GM18505 (cell line): ENCODE measurements around the gene STRA6.

Experiments
- ATAC-seq: cut with Tn5 transposase; IDR thresholded peaks from one replicate; pipeline ENCODE4 v1.9.1; 2021; ENCODE audit not compliant: unreplicated experiment
- POLR2A ChIP-seq: IDR thresholded peaks from 4 replicates; pipeline ENCODE4 v1.6.1; 2011; ENCODE audit warnings: borderline replicate concordance; ENCODE audit not compliant: insufficient read depth, insufficient read length; ENCODE audit errors: extremely low read depth

Gene STRA6

DNA sequence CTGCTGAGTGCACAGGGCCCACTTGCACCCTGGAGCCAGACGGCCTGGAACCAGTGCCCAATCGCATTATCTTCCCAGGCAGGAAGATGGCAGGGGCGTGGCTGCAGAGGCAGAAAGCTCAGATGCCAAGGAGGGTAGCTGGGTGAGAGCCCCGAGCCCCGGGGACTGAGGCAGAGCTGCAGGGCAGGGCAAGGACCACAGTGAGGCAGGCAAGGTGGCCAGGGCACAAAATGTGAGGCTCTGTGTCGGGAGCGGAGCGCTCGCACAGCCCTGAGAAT lies 31.9 kb upstream of the STRA6 start:
- no peak for TF ChIP-seq POLR2A
- no peak for ATAC-seq

DNA sequence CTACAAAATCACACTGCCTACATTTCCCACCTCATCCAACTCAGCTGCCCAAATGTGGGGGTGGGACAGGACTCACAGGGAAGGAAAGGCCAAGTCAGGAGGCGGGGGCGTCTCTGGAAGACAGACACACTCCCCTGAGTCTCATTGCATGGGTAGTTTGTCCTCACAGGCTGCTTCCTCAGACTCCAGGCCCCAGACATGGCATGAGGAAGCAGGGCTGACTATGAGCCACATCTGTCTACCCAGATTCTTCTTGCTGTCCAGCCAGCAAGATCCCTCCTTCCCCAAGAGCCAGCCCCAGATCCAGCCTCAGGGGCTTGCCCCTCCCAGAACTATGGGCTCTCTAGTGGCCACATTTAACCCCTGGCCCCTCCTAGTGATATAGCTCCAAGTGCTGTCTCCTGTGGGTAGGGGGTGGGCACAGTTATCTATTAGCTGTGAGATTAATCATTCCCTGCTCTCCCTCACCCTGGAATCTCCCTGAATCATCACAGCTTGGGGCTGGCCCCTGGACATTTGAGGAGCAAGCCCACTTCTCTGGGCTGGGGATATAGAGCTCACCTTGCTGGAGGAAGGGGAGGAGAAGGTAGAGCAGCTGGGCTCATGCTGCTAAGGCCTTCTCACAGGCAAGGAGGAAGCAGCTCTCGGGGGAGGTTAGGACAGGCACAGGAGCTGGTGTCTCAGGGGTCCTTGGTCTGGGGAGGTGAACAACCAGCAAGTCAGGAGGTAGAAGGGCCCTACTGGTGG lies 31.4 kb upstream of the STRA6 start:
- no peak for ATAC-seq
- no peak for TF ChIP-seq POLR2A

DNA sequence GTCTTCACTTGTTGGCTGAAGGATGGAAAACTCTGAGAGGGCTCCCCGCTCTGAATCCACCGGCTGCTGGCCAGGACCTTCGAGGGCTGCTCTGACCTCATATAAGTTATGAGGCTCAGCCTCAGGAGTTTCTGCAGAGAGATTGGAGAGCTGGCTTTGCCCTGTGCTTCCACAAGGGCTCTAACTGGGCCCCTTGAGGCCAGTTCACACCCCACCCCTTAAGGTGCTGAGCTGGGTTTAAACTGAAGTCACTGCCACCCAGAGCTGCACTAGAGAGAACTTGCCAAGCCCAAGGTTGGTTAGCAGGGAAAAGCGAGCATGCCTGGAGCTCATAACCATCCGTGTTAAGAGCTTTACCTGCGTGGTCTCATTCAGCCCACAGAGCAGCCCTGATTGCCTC lies 30.8 kb upstream of the STRA6 start:
- no peak for TF ChIP-seq POLR2A
- no peak for ATAC-seq

DNA sequence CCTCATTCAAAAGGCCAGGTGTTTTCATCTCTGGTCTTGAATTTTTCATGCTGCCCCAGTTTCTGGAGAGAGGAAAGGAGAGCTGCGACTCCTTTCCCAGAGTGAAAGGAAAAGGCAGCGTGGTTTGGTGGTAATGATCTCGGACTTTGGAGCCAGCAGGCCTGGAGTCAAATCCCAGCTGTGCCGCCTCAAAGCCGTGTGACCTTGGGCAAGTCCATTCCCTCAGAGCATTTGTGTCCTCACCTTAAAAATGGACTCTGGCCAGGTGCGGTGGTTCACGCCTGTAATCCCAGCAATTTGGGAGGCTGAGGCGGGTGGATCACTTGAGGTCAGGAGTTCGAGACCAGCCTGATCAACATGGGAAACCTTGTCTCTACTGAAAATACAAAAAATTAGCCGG lies 28.9 kb upstream of the STRA6 start:
- TF ChIP-seq POLR2A = no peak
- no peak for ATAC-seq

DNA sequence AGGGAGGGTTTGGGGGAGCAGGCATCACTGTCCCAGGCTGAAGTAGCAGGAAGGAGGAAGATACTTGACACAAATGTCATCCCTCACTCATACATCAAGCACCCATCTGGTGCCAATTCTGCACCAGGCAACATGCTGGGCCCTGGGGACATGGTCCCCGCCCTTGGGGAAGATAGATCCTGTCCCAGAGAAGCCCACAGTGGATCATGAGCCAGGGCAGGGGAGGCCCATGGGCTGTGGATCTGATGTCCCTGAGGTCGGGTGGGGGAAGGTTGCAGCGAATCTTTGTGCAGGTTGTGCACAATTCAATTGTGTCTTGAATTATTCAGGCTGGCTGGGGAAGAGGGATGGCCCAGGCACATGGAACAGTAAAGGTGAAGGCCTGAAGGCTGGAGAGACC lies 27.1 kb upstream of the STRA6 start:
- TF ChIP-seq POLR2A = no peak
- no peak for ATAC-seq

DNA sequence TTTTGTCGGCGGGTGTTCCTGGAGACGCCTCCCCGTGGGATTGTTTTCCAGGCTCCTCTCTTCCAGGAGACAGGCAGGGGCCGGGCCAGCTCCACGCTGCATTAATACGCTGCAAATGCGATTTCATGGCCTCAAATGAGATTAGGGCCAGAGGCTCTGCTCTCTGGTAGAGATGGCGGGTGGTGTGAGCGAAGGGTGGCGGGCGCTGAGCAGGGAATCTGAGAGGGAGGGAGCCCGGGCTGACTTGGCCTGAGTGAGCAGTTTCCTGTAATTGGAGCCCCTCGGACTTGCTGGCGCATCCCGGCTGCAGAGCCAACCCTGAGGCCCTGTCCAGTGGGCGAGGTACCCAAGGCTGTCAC lies 26.1 kb upstream of the STRA6 start:
- TF ChIP-seq POLR2A = no peak
- ATAC-seq = no peak

DNA sequence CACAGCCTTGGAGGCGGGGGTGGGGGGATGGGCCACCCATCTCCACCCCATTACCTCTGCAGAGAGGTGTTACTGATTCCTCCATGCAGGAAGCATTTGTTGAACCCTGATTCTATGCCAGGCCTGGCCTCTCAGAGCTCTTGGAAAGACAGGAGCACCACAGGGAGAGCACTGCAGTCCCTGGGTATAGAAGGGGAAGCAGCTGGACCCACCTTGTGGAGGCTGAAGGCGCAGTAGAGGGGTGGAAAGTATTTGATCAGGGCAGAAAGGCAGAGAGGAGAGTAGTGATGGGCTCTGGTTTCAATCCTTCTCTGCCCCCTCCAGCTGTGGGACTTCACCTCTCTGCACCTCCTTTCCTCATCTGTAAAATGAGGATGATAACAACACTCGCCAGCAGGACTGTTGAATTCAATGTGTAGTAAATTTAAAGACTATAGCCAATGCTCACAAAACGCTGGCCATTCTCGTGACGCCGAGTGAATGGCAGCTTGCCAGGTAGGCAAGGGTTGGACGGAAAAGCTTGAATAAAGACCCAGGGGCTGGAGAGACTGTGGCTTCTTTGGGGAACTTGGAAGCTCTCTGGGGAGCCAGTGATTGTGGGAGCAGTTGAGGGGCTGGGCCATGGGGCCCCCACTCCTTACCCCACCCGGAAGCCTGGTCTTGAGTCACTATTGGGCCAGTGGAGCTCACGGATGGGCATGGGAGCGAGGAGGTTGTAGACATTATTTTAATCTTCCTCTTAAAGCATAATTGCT lies 25.6 kb upstream of the STRA6 start:
- TF ChIP-seq POLR2A = no peak
- ATAC-seq = no peak

DNA sequence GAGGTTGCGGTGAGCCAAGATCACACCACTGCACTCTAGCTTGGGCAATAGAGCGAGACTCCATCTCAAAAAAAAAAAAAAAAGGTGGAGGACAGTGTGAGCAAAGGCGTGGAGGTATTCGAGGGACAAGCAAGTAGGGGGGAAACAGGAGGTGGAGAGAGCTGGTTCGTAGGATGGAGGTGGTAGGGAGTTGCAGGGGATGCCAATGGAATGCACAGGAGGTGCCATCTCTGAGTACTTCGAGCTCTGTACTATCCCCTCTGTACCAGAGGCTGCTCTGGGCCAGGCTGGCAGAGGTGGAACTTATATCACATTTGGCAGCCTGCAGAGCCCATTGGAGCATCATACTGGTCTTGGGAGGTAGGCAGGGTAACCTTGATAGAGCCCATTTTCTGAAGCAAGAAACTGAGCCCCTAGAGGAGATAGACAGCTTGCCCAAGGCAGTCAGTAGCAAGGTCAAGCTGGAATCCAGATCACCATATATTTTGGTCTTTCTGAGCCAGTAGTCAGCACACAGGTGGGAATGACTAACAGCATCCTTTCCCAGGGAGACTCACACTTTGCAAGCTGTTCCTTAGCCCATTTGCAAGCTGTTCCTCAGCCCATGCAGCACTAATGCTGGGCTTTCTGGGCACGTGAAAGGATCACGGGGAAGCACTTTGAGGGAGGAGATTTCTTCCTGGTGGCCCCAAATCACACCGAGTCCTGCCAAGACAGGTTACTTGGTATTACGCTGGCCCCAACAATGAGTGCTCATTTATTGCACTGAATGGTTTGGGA lies 24.4 kb upstream of the STRA6 start:
- ATAC-seq = no peak
- TF ChIP-seq POLR2A = no peak

DNA sequence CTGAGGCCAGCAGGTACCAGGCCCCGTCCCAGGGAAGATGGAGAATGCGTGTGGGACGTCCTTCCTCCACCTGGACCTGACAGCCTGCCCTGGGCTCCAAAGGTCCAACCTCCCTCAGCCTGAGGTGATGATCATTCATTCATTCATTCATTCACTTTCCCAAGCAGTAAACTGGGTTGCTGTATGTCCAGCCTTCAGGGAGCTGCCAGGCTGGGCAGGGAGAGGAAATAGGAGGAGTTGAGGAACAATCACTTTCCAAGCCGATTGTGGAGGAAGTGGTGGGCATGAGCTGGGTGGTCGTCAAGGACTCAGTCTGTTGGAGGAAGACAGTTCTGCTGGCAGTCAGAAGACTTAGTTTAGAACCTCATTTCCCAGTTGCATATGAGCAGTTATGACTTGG lies 23.3 kb upstream of the STRA6 start:
- TF ChIP-seq POLR2A = no peak
- ATAC-seq = no peak

DNA sequence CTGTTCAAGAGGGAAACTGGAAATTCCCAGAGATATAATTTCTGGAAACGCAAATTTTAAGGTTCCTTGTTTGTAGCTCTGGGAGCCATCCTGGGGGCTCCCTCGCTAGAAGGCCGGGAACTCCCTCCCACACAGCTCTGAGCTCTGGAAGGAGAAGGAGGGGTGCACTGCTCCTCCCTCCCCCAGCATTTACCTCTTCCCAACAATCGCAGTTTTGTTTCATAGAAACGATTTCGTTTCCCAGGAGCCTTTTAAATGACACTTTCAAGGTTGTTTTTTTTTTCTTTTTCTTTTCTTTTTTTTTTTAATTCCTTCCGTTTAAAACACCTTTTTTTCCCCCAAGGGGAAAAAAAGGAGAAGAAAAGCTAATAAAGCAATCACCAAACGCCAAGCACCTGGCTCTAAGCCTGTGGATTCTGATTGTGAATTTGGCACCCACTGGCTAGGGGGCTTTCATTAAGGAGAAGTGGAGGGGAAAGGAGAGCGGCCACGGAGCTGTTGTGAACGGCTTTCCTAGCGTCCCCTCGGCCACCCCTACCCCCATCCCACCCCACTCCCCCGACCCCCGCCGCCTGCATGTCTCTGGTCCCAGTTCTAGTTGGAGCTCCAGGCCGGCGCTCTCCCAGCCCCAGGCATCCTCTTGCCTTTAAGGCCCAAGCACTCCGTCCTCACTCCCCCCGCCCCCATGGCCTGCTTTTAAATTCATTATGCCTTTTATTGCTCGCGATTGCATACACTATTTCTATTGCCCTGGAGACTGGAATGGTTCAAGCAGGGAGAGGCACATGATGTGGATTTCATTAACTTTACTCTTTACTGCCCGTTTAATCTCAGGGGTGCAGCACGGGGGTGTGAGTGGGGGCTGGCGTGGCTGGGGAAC lies 19.9 kb upstream of the STRA6 start:
- no peak for ATAC-seq

DNA sequence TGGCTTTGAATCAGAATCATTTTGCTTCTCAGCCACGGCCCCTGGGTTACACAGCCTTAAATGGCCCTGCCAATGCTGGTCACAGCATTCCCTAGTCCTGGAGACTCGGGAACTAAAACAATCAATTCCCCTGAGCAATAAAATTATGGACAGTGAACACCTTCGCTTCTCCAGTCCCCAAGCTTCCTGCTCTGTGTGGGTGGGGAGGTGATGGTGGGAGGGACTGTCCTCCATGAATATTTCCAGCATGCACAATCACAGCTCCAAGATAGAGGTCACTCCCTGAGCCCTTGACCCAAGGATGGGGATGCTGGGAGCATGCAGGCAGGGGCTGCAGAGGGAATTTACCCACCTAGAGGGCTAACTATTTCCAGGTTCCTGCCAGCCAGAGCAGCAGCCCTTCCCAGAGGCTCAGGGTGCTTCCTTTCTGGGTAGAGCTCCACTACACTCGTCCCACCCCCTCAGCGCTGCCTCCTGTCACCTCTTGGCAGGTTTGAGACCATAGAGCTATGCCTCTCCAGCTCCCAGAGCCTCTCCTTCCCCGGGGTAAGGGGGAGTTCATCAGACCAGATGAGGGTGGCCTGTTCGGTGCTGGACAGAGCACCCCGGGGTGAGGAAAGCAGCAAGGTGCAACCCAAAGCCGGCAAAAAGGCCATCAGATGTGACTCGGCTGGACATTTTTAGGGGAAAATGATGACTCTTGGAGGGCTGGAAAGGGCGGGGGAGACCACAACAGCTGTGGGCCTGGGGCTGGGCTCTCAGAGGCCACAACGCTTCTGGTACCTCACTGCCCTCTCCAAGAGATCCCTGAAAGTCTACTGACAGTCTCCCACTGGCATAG lies 19.0 kb upstream of the STRA6 start:
- no peak for ATAC-seq
- no peak for TF ChIP-seq POLR2A

More for the DNA sequence above, 19.9 kb upstream of the STRA6 start:
- no peak for TF ChIP-seq POLR2A
